ENCODE measurements around the gene COQ8A. TPM values are rescaled to one million over a fixed set of nuclear protein-coding genes. Genes with fewer than 3 reads are reported as not detected.

COQ8A gene
- total and polyA plus RNA-seq, 10 of the 15 experiments (the other 5 are each of a cell fraction or from before 2014, with no cell fraction given): 0.72 to 24.8 (median 12.1) TPM

DNA sequence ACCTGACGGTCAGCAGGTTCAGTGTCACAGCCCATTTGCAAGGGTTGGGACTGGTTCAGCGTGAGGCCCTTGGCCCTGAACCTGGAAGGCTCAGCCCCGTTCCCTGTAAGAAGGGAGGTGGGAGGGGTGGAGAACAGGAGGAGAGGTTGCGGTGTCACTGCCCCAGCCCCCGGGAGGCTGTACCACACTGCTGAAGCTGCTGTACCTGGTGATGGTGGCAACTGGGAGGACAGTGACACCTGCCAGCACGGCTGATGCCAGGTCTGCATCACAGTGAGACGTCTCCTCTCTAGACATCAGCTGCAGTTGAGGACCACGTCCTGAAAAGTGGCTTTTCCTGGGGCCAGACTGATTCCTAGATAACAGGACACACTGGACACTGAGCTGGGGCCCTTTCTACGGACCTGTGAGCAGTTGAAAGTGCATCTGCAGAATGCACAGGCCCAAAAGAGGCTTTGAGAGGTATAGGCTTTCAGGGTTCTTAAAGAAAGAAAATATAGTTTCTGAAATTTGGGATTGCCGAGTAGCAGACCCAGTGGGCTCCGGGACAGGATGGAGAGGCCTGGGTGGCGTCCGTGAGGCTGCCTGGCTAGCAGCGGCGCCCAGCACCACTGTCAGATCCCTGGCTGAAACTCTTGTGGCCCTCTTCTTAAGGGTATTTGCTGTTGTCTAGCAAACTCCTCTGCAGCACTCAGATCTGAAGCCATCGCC lies 47.7 kb downstream of the COQ8A start (continued):
- no peak for TF ChIP-seq ZNF592 (IDR thresholded peaks at IDR 0.05)
- no peak for TF ChIP-seq SUZ12 (IDR thresholded peaks at IDR 0.05; ENCODE audit: unreplicated experiment)
- TF ChIP-seq, protein P1, sequence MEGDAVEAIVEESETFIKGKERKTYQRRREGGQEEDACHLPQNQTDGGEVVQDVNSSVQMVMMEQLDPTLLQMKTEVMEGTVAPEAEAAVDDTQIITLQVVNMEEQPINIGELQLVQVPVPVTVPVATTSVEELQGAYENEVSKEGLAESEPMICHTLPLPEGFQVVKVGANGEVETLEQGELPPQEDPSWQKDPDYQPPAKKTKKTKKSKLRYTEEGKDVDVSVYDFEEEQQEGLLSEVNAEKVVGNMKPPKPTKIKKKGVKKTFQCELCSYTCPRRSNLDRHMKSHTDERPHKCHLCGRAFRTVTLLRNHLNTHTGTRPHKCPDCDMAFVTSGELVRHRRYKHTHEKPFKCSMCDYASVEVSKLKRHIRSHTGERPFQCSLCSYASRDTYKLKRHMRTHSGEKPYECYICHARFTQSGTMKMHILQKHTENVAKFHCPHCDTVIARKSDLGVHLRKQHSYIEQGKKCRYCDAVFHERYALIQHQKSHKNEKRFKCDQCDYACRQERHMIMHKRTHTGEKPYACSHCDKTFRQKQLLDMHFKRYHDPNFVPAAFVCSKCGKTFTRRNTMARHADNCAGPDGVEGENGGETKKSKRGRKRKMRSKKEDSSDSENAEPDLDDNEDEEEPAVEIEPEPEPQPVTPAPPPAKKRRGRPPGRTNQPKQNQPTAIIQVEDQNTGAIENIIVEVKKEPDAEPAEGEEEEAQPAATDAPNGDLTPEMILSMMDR (IDR thresholded peaks at IDR 0.05 in 2 of 3, conservative IDR thresholded peaks at IDR 0.05 in 1 of 3; ENCODE audit: control insufficient read depth in 2 of 3, extremely low read depth in 1 of 3, insufficient read depth in 1 of 3, low read depth in 3 of 3, low read length in 3 of 3): no peak
- no peak for TF ChIP-seq MAX (IDR thresholded peaks at IDR 0.05; ENCODE audit: low read depth, low read length)
- TF ChIP-seq STAT3 (IDR thresholded peaks at IDR 0.05; ENCODE audit: low read depth, low read length): no peak
- TF ChIP-seq HDAC6 (IDR thresholded peaks at IDR 0.05; ENCODE audit: unreplicated experiment): no peak

Data from GM12878 (cell line).